HepG2 (cell line): Measurements from ENCODE around the gene RIMS3. TPM values are rescaled to one million over a fixed set of nuclear protein-coding genes. Genes with fewer than 3 reads are reported as not detected.

Experiments used
- HHEX ChIP-seq: IDR thresholded peaks from 2 replicates; pipeline ENCODE4 v1.6.1; 2016; ENCODE audit warnings: control low read depth
- MIXL1 ChIP-seq: IDR thresholded peaks from 2 replicates; pipeline ENCODE4 v1.6.1; 2016
- RFX3 ChIP-seq: IDR thresholded peaks from 2 replicates; pipeline ENCODE4 v1.6.1; 2016; ENCODE audit warnings: missing biosample characterization, missing genetic modification reagents
- SAFB2 ChIP-seq: sonication (generic); formaldehyde crosslinking; IDR thresholded peaks from 2 replicates; pipeline ENCODE4 v1.5.1; 2020; ENCODE audit warnings: missing genetic modification reagents, low read depth, mild to moderate bottlenecking, borderline replicate concordance
- THAP8 ChIP-seq: sonication (generic); formaldehyde crosslinking; IDR thresholded peaks from 2 replicates; pipeline ENCODE4 v1.5.1; 2020; ENCODE audit warnings: missing genetic modification reagents, mild to moderate bottlenecking, borderline replicate concordance
- ZFYVE20 ChIP-seq: sonication (generic); formaldehyde crosslinking; IDR thresholded peaks from 2 replicates; pipeline ENCODE4 v1.8.0; 2023; ENCODE audit warnings: low read depth, mild to moderate bottlenecking, moderate library complexity, missing genetic modification reagents, borderline replicate concordance
- ZNF143 ChIP-seq: sonication (generic); formaldehyde crosslinking; IDR thresholded peaks from 2 replicates; pipeline ENCODE4 v1.4.0; 2020; ENCODE audit warnings: missing genetic modification reagents
- ZNF652 ChIP-seq: IDR thresholded peaks from 2 replicates; pipeline ENCODE4 v1.6.1; 2016; ENCODE audit warnings: low read depth, borderline replicate concordance
- ZUFSP ChIP-seq: sonication (generic); formaldehyde crosslinking; IDR thresholded peaks from 2 replicates; pipeline ENCODE4 v1.9.0; 2021; ENCODE audit warnings: missing genetic modification reagents, mild to moderate bottlenecking, borderline replicate concordance
- polyA plus RNA-seq, 8 experiments: library from polyadenylated mRNA; depleted of rRNA in 3 of 8; stranded (reverse) in 7 of 8; unstranded in 1 of 8; fragments of >200 nt; fragmentation: Illumina TruSeq in 4 of 8; extraction: Trizol in 4 of 8; gene quantifications; 2 replicates each; pipeline versions ENCODE4 v1.2.1 to v1.2.3, GENCODE V29; 2011 to 2016; ENCODE audit warnings: low read depth in 4 of 8, missing spikeins in 1 of 8, mixed read lengths in 1 of 8; ENCODE audit not compliant: insufficient read depth in 1 of 8
- total RNA-seq, 5 experiments: library from RNA; depleted of rRNA; stranded (reverse); fragments of >200 nt; fragmentation: Illumina TruSeq; extraction: Trizol; gene quantifications; 2 replicates each; pipeline ENCODE4 v1.2.3, GENCODE V29; 2016; ENCODE audit warnings: low read depth in 1 of 5
- TF ChIP-seq, protein P1 (sequence below): IDR thresholded peaks from 2 replicates; pipeline ENCODE4 v1.6.1; 2016; ENCODE audit warnings: control low read depth
- TF ChIP-seq, protein P2 (sequence below): sonication (generic); formaldehyde crosslinking; IDR thresholded peaks from 2 replicates; pipeline ENCODE4 v1.8.1; 2023; ENCODE audit warnings: mild to moderate bottlenecking, inconsistent platforms, moderate library complexity, missing genetic modification reagents, borderline replicate concordance
- TF ChIP-seq, protein P3 (sequence below): sonication (generic); formaldehyde crosslinking; IDR thresholded peaks from 2 replicates; pipeline ENCODE4 v1.4.0; 2020; ENCODE audit warnings: low read depth, missing genetic modification reagents
- TF ChIP-seq, protein P4 (sequence below): IDR thresholded peaks from 2 replicates; pipeline ENCODE4 v1.6.1; 2016; ENCODE audit warnings: missing compliant biosample characterization, missing genetic modification reagents, borderline replicate concordance

The RIMS3 gene
- total and polyA plus RNA-seq, 2 of the 13 experiments (the other 11 are each of a cell fraction or from before 2014, with no cell fraction given): 2.1 to 5.4 TPM

GRCh38 chr1:40691538-40692428, 26.3 kb upstream of the RIMS3 start, which contains the start of gene NFYC (continued):
- TF ChIP-seq SAFB2 (CRISPR knock-in tag) (peak; percentile 76; the same call in 1 of the 2 replicates), RFX3 (CRISPR knock-in tag) (no peak), ZFYVE20 (CRISPR knock-in tag) (0 out of 2 replicates have a peak, but pooled peaks have one; percentile 66), ZNF652 (CRISPR knock-in tag) (no peak; the same call in 1 of the 2 replicates), HHEX (CRISPR knock-in tag) (no peak), MIXL1 (no peak), THAP8 (0 out of 2 replicates have a peak, but pooled peaks have one; percentile 43), ZUFSP (CRISPR knock-in tag) (no peak), ZNF143 (CRISPR knock-in tag) (no peak)
- TF ChIP-seq, protein P1, sequence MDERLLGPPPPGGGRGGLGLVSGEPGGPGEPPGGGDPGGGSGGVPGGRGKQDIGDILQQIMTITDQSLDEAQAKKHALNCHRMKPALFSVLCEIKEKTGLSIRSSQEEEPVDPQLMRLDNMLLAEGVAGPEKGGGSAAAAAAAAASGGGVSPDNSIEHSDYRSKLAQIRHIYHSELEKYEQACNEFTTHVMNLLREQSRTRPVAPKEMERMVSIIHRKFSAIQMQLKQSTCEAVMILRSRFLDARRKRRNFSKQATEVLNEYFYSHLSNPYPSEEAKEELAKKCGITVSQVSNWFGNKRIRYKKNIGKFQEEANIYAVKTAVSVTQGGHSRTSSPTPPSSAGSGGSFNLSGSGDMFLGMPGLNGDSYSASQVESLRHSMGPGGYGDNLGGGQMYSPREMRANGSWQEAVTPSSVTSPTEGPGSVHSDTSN: no peak
- TF ChIP-seq, protein P2, sequence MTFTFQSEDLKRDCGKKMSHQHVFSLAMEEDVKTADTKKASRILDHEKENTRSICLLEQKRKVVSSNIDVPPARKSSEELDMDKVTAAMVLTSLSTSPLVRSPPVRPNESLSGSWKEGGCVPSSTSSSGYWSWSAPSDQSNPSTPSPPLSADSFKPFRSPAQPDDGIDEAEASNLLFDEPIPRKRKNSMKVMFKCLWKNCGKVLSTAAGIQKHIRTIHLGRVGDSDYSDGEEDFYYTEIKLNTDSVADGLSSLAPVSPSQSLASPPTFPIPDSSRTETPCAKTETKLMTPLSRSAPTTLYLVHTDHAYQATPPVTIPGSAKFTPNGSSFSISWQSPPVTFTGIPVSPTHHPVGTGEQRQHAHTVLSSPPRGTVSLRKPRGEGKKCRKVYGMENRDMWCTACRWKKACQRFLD: peak; percentile 54; the same call in 1 of the 2 replicates
- TF ChIP-seq, protein P3, sequence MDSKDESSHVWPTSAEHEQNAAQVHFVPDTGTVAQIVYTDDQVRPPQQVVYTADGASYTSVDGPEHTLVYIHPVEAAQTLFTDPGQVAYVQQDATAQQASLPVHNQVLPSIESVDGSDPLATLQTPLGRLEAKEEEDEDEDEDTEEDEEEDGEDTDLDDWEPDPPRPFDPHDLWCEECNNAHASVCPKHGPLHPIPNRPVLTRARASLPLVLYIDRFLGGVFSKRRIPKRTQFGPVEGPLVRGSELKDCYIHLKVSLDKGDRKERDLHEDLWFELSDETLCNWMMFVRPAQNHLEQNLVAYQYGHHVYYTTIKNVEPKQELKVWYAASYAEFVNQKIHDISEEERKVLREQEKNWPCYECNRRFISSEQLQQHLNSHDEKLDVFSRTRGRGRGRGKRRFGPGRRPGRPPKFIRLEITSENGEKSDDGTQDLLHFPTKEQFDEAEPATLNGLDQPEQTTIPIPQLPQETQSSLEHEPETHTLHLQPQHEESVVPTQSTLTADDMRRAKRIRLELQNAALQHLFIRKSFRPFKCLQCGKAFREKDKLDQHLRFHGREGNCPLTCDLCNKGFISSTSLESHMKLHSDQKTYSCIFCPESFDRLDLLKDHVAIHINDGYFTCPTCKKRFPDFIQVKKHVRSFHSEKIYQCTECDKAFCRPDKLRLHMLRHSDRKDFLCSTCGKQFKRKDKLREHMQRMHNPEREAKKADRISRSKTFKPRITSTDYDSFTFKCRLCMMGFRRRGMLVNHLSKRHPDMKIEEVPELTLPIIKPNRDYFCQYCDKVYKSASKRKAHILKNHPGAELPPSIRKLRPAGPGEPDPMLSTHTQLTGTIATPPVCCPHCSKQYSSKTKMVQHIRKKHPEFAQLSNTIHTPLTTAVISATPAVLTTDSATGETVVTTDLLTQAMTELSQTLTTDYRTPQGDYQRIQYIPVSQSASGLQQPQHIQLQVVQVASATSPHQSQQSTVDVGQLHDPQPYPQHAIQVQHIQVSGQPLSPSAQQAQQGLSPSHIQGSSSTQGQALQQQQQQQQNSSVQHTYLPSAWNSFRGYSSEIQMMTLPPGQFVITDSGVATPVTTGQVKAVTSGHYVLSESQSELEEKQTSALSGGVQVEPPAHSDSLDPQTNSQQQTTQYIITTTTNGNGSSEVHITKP: peak; percentile 51; the same call in 1 of the 2 replicates
- TF ChIP-seq, protein P4, sequence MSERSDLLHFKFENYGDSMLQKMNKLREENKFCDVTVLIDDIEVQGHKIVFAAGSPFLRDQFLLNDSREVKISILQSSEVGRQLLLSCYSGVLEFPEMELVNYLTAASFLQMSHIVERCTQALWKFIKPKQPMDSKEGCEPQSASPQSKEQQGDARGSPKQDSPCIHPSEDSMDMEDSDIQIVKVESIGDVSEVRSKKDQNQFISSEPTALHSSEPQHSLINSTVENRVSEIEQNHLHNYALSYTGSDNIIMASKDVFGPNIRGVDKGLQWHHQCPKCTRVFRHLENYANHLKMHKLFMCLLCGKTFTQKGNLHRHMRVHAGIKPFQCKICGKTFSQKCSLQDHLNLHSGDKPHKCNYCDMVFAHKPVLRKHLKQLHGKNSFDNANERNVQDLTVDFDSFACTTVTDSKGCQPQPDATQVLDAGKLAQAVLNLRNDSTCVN: no peak; the same call in 1 of the 2 replicates
